Heart left ventricle (tissue), 16 donors: ENCODE data around the gene SLC30A3. TPM values are rescaled to one million over a fixed set of nuclear protein-coding genes. Genes with fewer than 3 reads are reported as not detected.

ENCODE experiments used
- ATAC-seq, 4 donors: fragments of 200-7000 bp; cut with Tn5 transposase; one replicate each; pipeline ENCODE4 v1.9.1; 2020 to 2022; ENCODE audit warnings: moderate library complexity in 4 of 4, mild to moderate bottlenecking in 3 of 4, moderate number of reproducible peaks in 1 of 4
- DNase-seq, 5 donors: peaks; one replicate each; pipeline ENCODE4 v3.0.0-alpha.2; 2020
- H3K27ac ChIP-seq, 12 donors: fragments of 200-600 bp; sonication (generic) in 4 of 12; one replicate each; pipeline versions ENCODE4 v1.5.0 to v1.8.0; 2016 to 2022; ENCODE audit warnings: mild to moderate bottlenecking in 2 of 12
- H3K27me3 ChIP-seq, 9 donors: fragments of 200-600 bp; sonication (generic) in 2 of 9; one replicate each; pipeline versions ENCODE4 v1.5.1 to v1.8.0; 2016 to 2022; ENCODE audit warnings: mild to moderate bottlenecking in 3 of 9
- H3K36me3 ChIP-seq, 9 donors: fragments of 200-600 bp; sonication (generic) in 2 of 9; one replicate each; pipeline versions ENCODE4 v1.5.0 to v1.8.0; 2018 to 2022; ENCODE audit warnings: mild to moderate bottlenecking in 2 of 9
- H3K4me1 ChIP-seq, 12 donors: fragments of 200-600 bp; sonication (generic) in 4 of 12; one replicate each; pipeline versions ENCODE4 v1.5.0 to v1.8.0; 2016 to 2022; ENCODE audit warnings: mild to moderate bottlenecking in 3 of 12
- H3K4me3 ChIP-seq, 12 donors: fragments of 200-600 bp; sonication (generic) in 4 of 12; one replicate each; pipeline versions ENCODE4 v1.5.0 to v1.8.0; 2017 to 2022; ENCODE audit warnings: mild to moderate bottlenecking in 9 of 12, moderate library complexity in 4 of 12
- H3K9me3 ChIP-seq, 12 donors: fragments of 200-600 bp; sonication (generic) in 4 of 12; one replicate each; pipeline versions ENCODE4 v1.5.0 to v1.8.0; 2016 to 2022; ENCODE audit warnings: mild to moderate bottlenecking in 1 of 12
- POLR2A ChIP-seq, 2 donors: fragments of 450-650 bp; IDR thresholded peaks; one replicate each; pipeline ENCODE4 v1.6.1; 2017; ENCODE audit warnings: antibody characterized with exemption in 2 of 2, mild to moderate bottlenecking in 2 of 2, moderate library complexity in 2 of 2
- WGBS, 4 donors: extraction: QIAGEN DNeasy Blood & Tissue Kit in 2 of 4; methylation state at CpG; one replicate each; pipeline versions ENCODE4 v1.1.5 to v1.1.7; 2013 to 2018; 5-methylcytosine and 5-hydroxymethylcytosine counted together
- intact Hi-C, 10 donors: fragments of 100-400 bp; cut with DNase I; formaldehyde crosslinking; loops; one replicate each; pipeline versions ENCODE4 v1.11.1 to v1.14.2; 2022
- polyA plus RNA-seq, 2 donors: library from polyadenylated mRNA; stranded (reverse); fragments of 200-250 nt; gene quantifications; one replicate each; pipeline ENCODE4 v1.2.3, GENCODE V29; 2013
- total RNA-seq, 9 donors: library from RNA; depleted of rRNA in 2 of 9; stranded (reverse); fragments of >200 nt in 2 of 9; fragmentation: NEBNext Ultra II Directional in 3 of 9; extraction: Animal tissue kit (Norgen Biotek cat#: 25700) in 3 of 9; gene quantifications; one replicate each; pipeline versions ENCODE4 v1.1.0 to v1.2.4, GENCODE V29; 2016 to 2023
- TF ChIP-seq, protein P1 (sequence below), 12 donors: fragments of 200-600 bp; sonication (generic) in 4 of 12; IDR thresholded peaks; one replicate each; pipeline versions ENCODE4 v1.5.0 to v1.8.0; 2018 to 2022; ENCODE audit warnings: antibody characterized with exemption in 12 of 12, mild to moderate bottlenecking in 5 of 12
- donor health status: ischemic (EF 13 %, LVEDD 7.1; RV severe dilation, severe dysfunction).
- donor health status: healthy with polysubstance abuse.
- donor health status: DM: no; HTN: yes; CAD: no.
- donor health status: DM: no; HTN: no; CAD: no.
- donor health status: ischemic (EF 25% LVEDD 6.9; RV normal size, moderate dysfunction).
- donor health status: ischemic (EF 25% LVEDD 5.7; RV mildly dilated, moderate dysfunction).
- donor health status: healthy.
- donor health status: DM: yes; HTN: yes; CAD: no.
- donor health status: ischemic (EF 35%, LVEDD 5.7; RV mildly dilated, moderate dysfunction).
- donor health status: nonischemic (EF 11% LVEDD 7.7; RV severe dilation, severe dysfunction).
- donor health status: DM: yes; HTN: yes; CAD: no.
- donor health status: PGD.
- donor health status: ischemic (EF 29% LVEDD 5.4; RV normal size, mild dysfunction).
- donor health status: nonischemic (EF 23%, LVEDD 6.1; RV moderate dilation, normal function).

The SLC30A3 gene
- total and polyA plus RNA-seq, 11 donors = 5.0 to 18.1 (median 9.0) TPM

DNA sequence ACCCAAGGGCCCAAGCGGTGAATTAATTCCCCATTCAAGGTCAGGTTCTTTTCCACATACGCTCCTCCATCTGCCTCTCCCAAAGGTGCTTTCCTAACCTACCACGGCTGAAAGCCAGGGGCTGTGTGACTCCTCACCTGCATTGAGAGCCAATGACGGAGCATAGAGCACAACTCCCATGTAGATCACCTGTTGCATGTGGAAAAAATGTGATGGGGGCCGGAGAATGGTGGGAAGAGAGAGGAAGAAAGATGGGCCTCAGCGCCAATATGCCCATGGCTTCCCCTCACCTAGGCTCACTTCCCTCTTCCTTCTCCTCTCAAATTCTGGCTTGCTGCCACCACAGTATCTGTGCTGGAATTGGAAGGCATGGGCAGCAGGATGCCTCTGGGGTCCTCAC lies 56.5 kb downstream of the SLC30A3 start:
- TF ChIP-seq, protein P1, sequence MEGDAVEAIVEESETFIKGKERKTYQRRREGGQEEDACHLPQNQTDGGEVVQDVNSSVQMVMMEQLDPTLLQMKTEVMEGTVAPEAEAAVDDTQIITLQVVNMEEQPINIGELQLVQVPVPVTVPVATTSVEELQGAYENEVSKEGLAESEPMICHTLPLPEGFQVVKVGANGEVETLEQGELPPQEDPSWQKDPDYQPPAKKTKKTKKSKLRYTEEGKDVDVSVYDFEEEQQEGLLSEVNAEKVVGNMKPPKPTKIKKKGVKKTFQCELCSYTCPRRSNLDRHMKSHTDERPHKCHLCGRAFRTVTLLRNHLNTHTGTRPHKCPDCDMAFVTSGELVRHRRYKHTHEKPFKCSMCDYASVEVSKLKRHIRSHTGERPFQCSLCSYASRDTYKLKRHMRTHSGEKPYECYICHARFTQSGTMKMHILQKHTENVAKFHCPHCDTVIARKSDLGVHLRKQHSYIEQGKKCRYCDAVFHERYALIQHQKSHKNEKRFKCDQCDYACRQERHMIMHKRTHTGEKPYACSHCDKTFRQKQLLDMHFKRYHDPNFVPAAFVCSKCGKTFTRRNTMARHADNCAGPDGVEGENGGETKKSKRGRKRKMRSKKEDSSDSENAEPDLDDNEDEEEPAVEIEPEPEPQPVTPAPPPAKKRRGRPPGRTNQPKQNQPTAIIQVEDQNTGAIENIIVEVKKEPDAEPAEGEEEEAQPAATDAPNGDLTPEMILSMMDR (IDR thresholded peaks at IDR 0.05) = no peak
- no peak for TF ChIP-seq POLR2A (IDR thresholded peaks at IDR 0.05)
- 97 to 99% (median 98%) methylated on average over 6 of the region's 6 CpGs for WGBS, 4 donors
- Histone ChIP-seq H3K27ac (no peak overlapping the region), H3K27me3 (no peaks in the 10 kb centered on the region), H3K36me3 (peaks cover 0 to 84% (median 70%) of the 10 kb centered on the region in 9 donors), H3K9me3 (no peaks in the 10 kb centered on the region), H3K4me3 (no peak overlapping the region), H3K4me1 (peaks cover 0 to 6% (median 4%) of the 10 kb centered on the region in 12 donors)
- intact Hi-C loops = loop anchor here in 1 of 10 donors (5.0 kb wide), 1 partner anchor 69 kb away; the partner anchor contains the start of gene PRR30
- DNase-seq (no peak), ATAC-seq (no peak)

DNA sequence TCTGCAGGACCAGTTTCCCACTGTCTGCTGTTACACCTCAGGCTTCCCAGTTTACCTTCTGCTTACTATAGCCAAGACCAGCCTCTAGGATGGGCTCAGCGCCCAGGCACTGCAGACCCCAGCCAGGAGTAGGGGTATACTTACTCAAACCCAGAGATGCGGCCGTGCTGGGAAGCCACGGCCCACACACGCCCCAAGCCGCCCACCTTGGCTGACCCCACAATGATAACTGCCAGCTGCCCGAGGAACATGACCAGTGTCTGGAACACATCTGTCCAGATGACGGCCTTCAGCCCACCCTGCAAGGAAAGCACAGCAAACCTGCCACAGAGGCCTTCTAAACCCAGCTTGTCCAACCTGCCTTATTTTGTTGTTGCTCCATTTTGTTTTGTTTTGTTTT lies 57.6 kb downstream of the SLC30A3 start:
- ATAC-seq (no peak), DNase-seq (no peak)
- Histone ChIP-seq H3K9me3 (no peaks in the 10 kb centered on the region), H3K4me1 (no peaks in the 10 kb centered on the region), H3K36me3 (peaks cover 0 to 90% (median 76%) of the 10 kb centered on the region in 9 donors), H3K27me3 (no peaks in the 10 kb centered on the region), H3K4me3 (no peak overlapping the region), H3K27ac (no peak overlapping the region)
- intact Hi-C loops = loop anchor here in 1 of 10 donors (5.0 kb wide), 1 partner anchor 68 kb away; the partner anchor contains the start of gene PRR30
- TF ChIP-seq POLR2A (IDR thresholded peaks at IDR 0.05) = no peak
- TF ChIP-seq, protein P1 (IDR thresholded peaks at IDR 0.05) = no peak
- WGBS, 4 donors = 68 to 77% (median 75%) methylated on average over 8 of the region's 8 CpGs

DNA sequence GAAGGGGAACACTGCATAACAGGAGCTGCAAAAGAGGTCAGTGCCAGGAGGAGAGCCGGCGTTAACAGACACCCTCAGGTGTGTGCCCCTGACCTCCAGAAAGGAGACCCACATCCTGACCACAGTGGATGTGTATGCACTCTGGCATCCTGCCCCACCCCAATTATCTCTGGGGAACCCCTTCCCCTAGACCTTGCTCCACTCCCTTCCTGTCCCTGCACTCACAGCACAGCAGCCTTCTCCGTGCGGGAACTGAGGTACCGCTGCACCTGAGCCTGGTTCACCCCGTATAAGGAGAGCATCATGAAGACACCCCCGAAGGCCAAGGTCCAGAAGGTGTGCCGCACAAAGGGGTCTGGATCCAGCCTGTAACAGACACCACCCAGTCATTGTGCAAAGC lies 58.3 kb downstream of the SLC30A3 start:
- Histone ChIP-seq H3K36me3 (peaks cover 0 to 92% (median 78%) of the 10 kb centered on the region in 9 donors), H3K27me3 (no peaks in the 10 kb centered on the region), H3K4me3 (no peak overlapping the region), H3K4me1 (no peaks in the 10 kb centered on the region), H3K27ac (no peak overlapping the region), H3K9me3 (no peaks in the 10 kb centered on the region)
- no peak for DNase-seq
- TF ChIP-seq, protein P1 (IDR thresholded peaks at IDR 0.05) = no peak
- TF ChIP-seq POLR2A (IDR thresholded peaks at IDR 0.05) = no peak
- intact Hi-C loops = no loop called here
- WGBS, 4 donors = 86 to 94% (median 92%) methylated on average over 3 to 8 of the region's 8 CpGs
- no peak for ATAC-seq

DNA sequence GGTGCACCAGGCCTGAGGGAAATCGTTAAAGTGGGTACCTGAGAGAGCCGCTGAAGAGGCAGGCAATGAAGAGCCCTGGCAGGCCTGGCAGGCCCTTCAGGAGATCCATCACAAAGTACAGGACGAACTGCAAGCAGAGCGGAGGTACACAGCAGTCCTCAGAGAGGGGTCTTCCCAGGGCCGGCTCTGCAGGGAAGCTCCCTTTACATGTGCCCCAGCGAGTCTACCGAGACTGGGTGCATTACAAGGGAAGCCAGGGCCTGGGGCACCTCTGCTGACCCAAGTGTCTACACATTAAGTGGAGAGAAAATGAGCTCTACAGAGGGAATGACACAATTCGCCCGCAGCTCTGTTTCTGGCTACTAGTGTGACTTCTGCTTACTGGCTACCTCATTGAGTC lies 59.1 kb downstream of the SLC30A3 start:
- Histone ChIP-seq H3K4me3 (no peak overlapping the region), H3K27ac (no peak overlapping the region), H3K9me3 (no peaks in the 10 kb centered on the region), H3K4me1 (no peaks in the 10 kb centered on the region), H3K36me3 (peaks cover 0 to 84% (median 74%) of the 10 kb centered on the region in 9 donors), H3K27me3 (no peaks in the 10 kb centered on the region)
- DNase-seq (no peak), ATAC-seq (no peak)
- TF ChIP-seq, protein P1 (IDR thresholded peaks at IDR 0.05) = no peak
- no peak for TF ChIP-seq POLR2A (IDR thresholded peaks at IDR 0.05)
- intact Hi-C loops = no loop called here
- WGBS, 4 donors = 93 to 95% (median 94%) methylated on average over 7 to 9 of the region's 9 CpGs

Other genes with a start within 250 kb of the SLC30A3 start
- 10 to 100 TPM; 18.3 to 58.0 (median 31.6) TPM for gene TMEM214, start 230.1 kb downstream of the SLC30A3 start, total RNA-seq
- 10 to 100 TPM; 27.4 to 57.0 TPM for gene TMEM214, start 230.1 kb downstream of the SLC30A3 start, polyA plus RNA-seq
- gene AGBL5, start 211.4 kb downstream of the SLC30A3 start, total RNA-seq = 10 to 100 TPM in 4 of 9 donors, 1 to 10 TPM in 5; 4.9 to 12.5 (median 9.9) TPM
- gene AGBL5, start 211.4 kb downstream of the SLC30A3 start, polyA plus RNA-seq = 1 to 10 TPM; 4.5 to 7.9 TPM
- 100 to 1,000 TPM; 215 to 466 (median 343) TPM for gene OST4, start 191.4 kb downstream of the SLC30A3 start, total RNA-seq
- gene OST4, start 191.4 kb downstream of the SLC30A3 start, polyA plus RNA-seq = 100 to 1,000 TPM; 335 to 517 TPM
- gene EMILIN1, start 184.4 kb downstream of the SLC30A3 start, total RNA-seq = 10 to 100 TPM in 8 of 9 donors, 1 to 10 TPM in 1; 7.5 to 76.9 (median 16.3) TPM
- 10 to 100 TPM; 21.0 to 31.2 TPM for gene EMILIN1, start 184.4 kb downstream of the SLC30A3 start, polyA plus RNA-seq
- 1 to 10 TPM in 8 of 9 donors, under 1 TPM in 1; 0.89 to 3.9 (median 1.8) TPM for gene KHK, start 176.3 kb downstream of the SLC30A3 start, total RNA-seq
- 1 to 10 TPM; 1.3 to 2.0 TPM for gene KHK, start 176.3 kb downstream of the SLC30A3 start, polyA plus RNA-seq
- 1 to 10 TPM in 4 of 9 donors, under 1 TPM in 4, not detected in 1; 0.24 to 2.7 (median 1.0) TPM for gene CGREF1, start 143.9 kb downstream of the SLC30A3 start, total RNA-seq
- under 1 TPM; 0.67 to 0.99 TPM for gene CGREF1, start 143.9 kb downstream of the SLC30A3 start, polyA plus RNA-seq
- 1 to 10 TPM in 8 of 9 donors, not detected in 1; 1.2 to 3.9 (median 2.0) TPM for gene ABHD1, start 139.2 kb downstream of the SLC30A3 start, total RNA-seq
- gene ABHD1, start 139.2 kb downstream of the SLC30A3 start, polyA plus RNA-seq = 1 to 10 TPM in 1 of 2 donors, under 1 TPM in 1; 0.47 to 6.2 TPM
- gene PREB, start 128.4 kb downstream of the SLC30A3 start, total RNA-seq = 10 to 100 TPM; 41.1 to 74.5 (median 48.7) TPM
- 10 to 100 TPM; 54.3 to 99.4 TPM for gene PREB, start 128.4 kb downstream of the SLC30A3 start, polyA plus RNA-seq
- gene PRR30, start 123.6 kb downstream of the SLC30A3 start, total RNA-seq = not detected
- not detected for gene PRR30, start 123.6 kb downstream of the SLC30A3 start, polyA plus RNA-seq
- gene TCF23, start 114.0 kb downstream of the SLC30A3 start, total RNA-seq = under 1 TPM in 3 of 9 donors, not detected in 6; 0.07 to 0.85 (median 0.68) TPM
- under 1 TPM; 0.04 TPM for gene TCF23, start 114.0 kb downstream of the SLC30A3 start, polyA plus RNA-seq
- 100 to 1,000 TPM in 8 of 9 donors, 10 to 100 TPM in 1; 96.9 to 210 (median 144) TPM for gene ATRAID, start 51.0 kb downstream of the SLC30A3 start, total RNA-seq
- 100 to 1,000 TPM; 126 to 195 TPM for gene ATRAID, start 51.0 kb downstream of the SLC30A3 start, polyA plus RNA-seq
- 10 to 100 TPM in 5 of 9 donors, 1 to 10 TPM in 4; 6.3 to 16.7 (median 10.3) TPM for gene SLC5A6, start 50.8 kb downstream of the SLC30A3 start, total RNA-seq
- gene SLC5A6, start 50.8 kb downstream of the SLC30A3 start, polyA plus RNA-seq = 10 to 100 TPM in 1 of 2 donors, 1 to 10 TPM in 1; 6.7 to 37.7 TPM
- 10 to 100 TPM in 2 of 9 donors, 1 to 10 TPM in 7; 5.0 to 14.2 (median 6.7) TPM for gene CAD, start 45.7 kb downstream of the SLC30A3 start, total RNA-seq
- gene CAD, start 45.7 kb downstream of the SLC30A3 start, polyA plus RNA-seq = 1 to 10 TPM; 3.2 to 9.3 TPM
- 1 to 10 TPM in 5 of 9 donors, under 1 TPM in 4; 0.36 to 3.3 (median 1.2) TPM for gene DNAJC5G, start 12.4 kb upstream of the SLC30A3 start, total RNA-seq
- gene DNAJC5G, start 12.4 kb upstream of the SLC30A3 start, polyA plus RNA-seq = 1 to 10 TPM in 1 of 2 donors, under 1 TPM in 1; 0.11 to 1.8 TPM
- 100 to 1,000 TPM; 175 to 329 (median 241) TPM for gene TRIM54, start 19.4 kb upstream of the SLC30A3 start, total RNA-seq
- gene TRIM54, start 19.4 kb upstream of the SLC30A3 start, polyA plus RNA-seq = 100 to 1,000 TPM; 128 to 324 TPM
- 1 to 10 TPM in 6 of 9 donors, under 1 TPM in 3; 0.60 to 2.5 (median 1.1) TPM for gene UCN, start 45.4 kb upstream of the SLC30A3 start, total RNA-seq
- 1 to 10 TPM; 1.3 to 1.4 TPM for gene UCN, start 45.4 kb upstream of the SLC30A3 start, polyA plus RNA-seq
- 100 to 1,000 TPM in 1 of 9 donors, 10 to 100 TPM in 8; 48.8 to 103 (median 65.7) TPM for gene MPV17, start 60.0 kb upstream of the SLC30A3 start, total RNA-seq
- 100 to 1,000 TPM in 1 of 2 donors, 10 to 100 TPM in 1; 69.3 to 134 TPM for gene MPV17, start 60.0 kb upstream of the SLC30A3 start, polyA plus RNA-seq
- 10 to 100 TPM; 19.9 to 42.6 (median 28.3) TPM for gene GTF3C2, start 93.7 kb upstream of the SLC30A3 start, total RNA-seq
- gene GTF3C2, start 93.7 kb upstream of the SLC30A3 start, polyA plus RNA-seq = 10 to 100 TPM; 17.8 to 21.9 TPM
- 10 to 100 TPM; 28.5 to 59.3 (median 37.0) TPM for gene EIF2B4, start 107.3 kb upstream of the SLC30A3 start, total RNA-seq
- 10 to 100 TPM; 40.2 to 69.0 TPM for gene EIF2B4, start 107.3 kb upstream of the SLC30A3 start, polyA plus RNA-seq
- gene SNX17, start 107.6 kb upstream of the SLC30A3 start, total RNA-seq = 10 to 100 TPM; 59.4 to 90.7 (median 77.2) TPM
- 100 to 1,000 TPM in 1 of 2 donors, 10 to 100 TPM in 1; 39.2 to 106 TPM for gene SNX17, start 107.6 kb upstream of the SLC30A3 start, polyA plus RNA-seq
- 10 to 100 TPM in 1 of 9 donors, 1 to 10 TPM in 8; 2.8 to 10.4 (median 7.1) TPM for gene ZNF513, start 117.7 kb upstream of the SLC30A3 start, total RNA-seq
- 10 to 100 TPM in 1 of 2 donors, 1 to 10 TPM in 1; 8.7 to 11.8 TPM for gene ZNF513, start 117.7 kb upstream of the SLC30A3 start, polyA plus RNA-seq
- gene PPM1G, start 146.5 kb upstream of the SLC30A3 start, total RNA-seq = 10 to 100 TPM; 31.7 to 49.7 (median 40.2) TPM
- 10 to 100 TPM; 31.2 to 87.2 TPM for gene PPM1G, start 146.5 kb upstream of the SLC30A3 start, polyA plus RNA-seq
- 10 to 100 TPM; 43.5 to 78.6 (median 62.8) TPM for gene NRBP1, start 165.6 kb upstream of the SLC30A3 start, total RNA-seq
- gene NRBP1, start 165.6 kb upstream of the SLC30A3 start, polyA plus RNA-seq = 100 to 1,000 TPM in 1 of 2 donors, 10 to 100 TPM in 1; 27.8 to 114 TPM
- 1 to 10 TPM in 1 of 9 donors, under 1 TPM in 2, not detected in 6; 0.50 to 1.7 (median 0.61) TPM for gene KRTCAP3, start 179.3 kb upstream of the SLC30A3 start, total RNA-seq
- gene KRTCAP3, start 179.3 kb upstream of the SLC30A3 start, polyA plus RNA-seq = under 1 TPM in 1 of 2 donors, not detected in 1; 0.65 TPM
- 10 to 100 TPM; 13.6 to 25.7 (median 17.4) TPM for gene IFT172, start 226.7 kb upstream of the SLC30A3 start, total RNA-seq
- gene IFT172, start 226.7 kb upstream of the SLC30A3 start, polyA plus RNA-seq = 10 to 100 TPM; 11.9 to 27.2 TPM
- 1 to 10 TPM; 1.0 to 4.7 (median 3.1) TPM for gene FNDC4, start 232.2 kb upstream of the SLC30A3 start, total RNA-seq
- gene FNDC4, start 232.2 kb upstream of the SLC30A3 start, polyA plus RNA-seq = 10 to 100 TPM in 1 of 2 donors, 1 to 10 TPM in 1; 2.0 to 10.5 TPM
- 1 to 10 TPM in 1 of 9 donors, under 1 TPM in 3, not detected in 5; 0.28 to 1.1 (median 0.38) TPM for gene GCKR, start 233.8 kb upstream of the SLC30A3 start, total RNA-seq
- gene GCKR, start 233.8 kb upstream of the SLC30A3 start, polyA plus RNA-seq = 1 to 10 TPM in 1 of 2 donors, under 1 TPM in 1; 0.23 to 1.7 TPM